AG04449 (cell line): ENCODE results near the gene PCOLCE2.

Experiments used
- CTCF ChIA-PET: fragments of 350-600 bp; formaldehyde crosslinking; extraction: SDS; loops from one replicate; lab custom pipeline; 2021; ENCODE audit warnings: antibody characterized with exemption; lab: Yijun Ruan, JAX
- POLR2A ChIA-PET: fragments of 400-600, 350-600 bp; formaldehyde crosslinking; extraction: SDS; loops from one replicate; lab custom pipeline; 2020; ENCODE audit warnings: antibody characterized with exemption, inconsistent platforms; lab: Yijun Ruan, JAX
- DNase-seq: peaks from one replicate; pipeline ENCODE4 v3.0.0-alpha.2; 2010; ENCODE audit warnings: low read depth, low spot score
- H3K4me3 ChIP-seq: 2 replicates; pipeline ENCODE4 v1.5.1; 2011; ENCODE audit warnings: low read depth, mild to moderate bottlenecking, control low read depth, low read length
- TF ChIP-seq, protein P1 (sequence below): IDR thresholded peaks from one replicate; pipeline ENCODE4 v1.5.1; 2011; ENCODE audit warnings: mild to moderate bottlenecking, moderate library complexity, low read length, control low read depth, inconsistent platforms; ENCODE audit not compliant: insufficient read depth; ENCODE audit errors: missing control alignments

The PCOLCE2 gene

DNA sequence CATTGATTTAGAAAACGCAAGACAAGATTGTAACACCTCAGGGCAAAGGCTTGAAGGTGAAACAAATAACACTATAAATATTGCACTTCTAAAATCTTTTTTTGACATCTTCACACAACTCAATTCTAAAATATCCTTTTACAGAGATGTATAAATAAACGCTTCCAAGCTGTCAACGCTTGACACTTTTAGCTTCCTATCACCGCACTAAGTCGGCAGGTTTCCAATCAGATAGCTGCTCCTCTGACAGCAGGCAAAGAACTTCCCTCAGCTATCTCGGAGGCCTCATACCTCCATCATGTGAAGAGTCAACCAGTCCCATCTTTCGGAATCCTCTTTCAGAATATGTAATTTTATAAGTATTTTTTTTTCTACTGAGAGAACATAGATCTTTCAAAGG lies 71.0 kb downstream of the PCOLCE2 start:
- no peak overlapping the region for H3K4me3 ChIP-seq
- ChIA-PET CTCF (interaction anchor here (1.0 to 5.0 kb wide), 3 partner anchors 11 to 232 kb away, joined by 3 to 70 read pairs (median 4); no protein-coding TSS in a partner anchor), POLR2A (no interaction called here)
- no peak for DNase-seq
- TF ChIP-seq, protein P1, sequence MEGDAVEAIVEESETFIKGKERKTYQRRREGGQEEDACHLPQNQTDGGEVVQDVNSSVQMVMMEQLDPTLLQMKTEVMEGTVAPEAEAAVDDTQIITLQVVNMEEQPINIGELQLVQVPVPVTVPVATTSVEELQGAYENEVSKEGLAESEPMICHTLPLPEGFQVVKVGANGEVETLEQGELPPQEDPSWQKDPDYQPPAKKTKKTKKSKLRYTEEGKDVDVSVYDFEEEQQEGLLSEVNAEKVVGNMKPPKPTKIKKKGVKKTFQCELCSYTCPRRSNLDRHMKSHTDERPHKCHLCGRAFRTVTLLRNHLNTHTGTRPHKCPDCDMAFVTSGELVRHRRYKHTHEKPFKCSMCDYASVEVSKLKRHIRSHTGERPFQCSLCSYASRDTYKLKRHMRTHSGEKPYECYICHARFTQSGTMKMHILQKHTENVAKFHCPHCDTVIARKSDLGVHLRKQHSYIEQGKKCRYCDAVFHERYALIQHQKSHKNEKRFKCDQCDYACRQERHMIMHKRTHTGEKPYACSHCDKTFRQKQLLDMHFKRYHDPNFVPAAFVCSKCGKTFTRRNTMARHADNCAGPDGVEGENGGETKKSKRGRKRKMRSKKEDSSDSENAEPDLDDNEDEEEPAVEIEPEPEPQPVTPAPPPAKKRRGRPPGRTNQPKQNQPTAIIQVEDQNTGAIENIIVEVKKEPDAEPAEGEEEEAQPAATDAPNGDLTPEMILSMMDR, result no peak

DNA sequence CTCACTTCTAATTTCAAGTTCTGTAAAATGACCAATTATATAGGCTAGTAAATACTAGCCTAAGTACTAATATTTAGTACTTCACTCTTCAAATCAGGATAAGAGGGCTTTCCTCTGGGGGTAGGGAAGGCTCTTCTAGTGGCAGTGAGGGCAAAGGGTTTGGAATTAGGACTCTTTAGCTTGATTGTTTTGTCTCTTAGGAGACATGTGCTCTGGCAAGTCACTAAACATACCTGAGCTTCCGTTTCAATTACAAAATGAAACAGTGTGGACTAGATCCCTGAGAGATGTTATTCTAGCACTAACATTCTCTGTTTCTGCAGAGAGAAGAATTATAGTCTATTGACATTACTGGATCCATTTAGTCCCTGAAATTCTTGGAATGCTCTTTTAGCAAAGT lies 71.5 kb downstream of the PCOLCE2 start:
- TF ChIP-seq, protein P1, result no peak
- ChIA-PET POLR2A (no interaction called here), CTCF (interaction anchor here (1.0 to 5.0 kb wide), 3 partner anchors 12 to 232 kb away, joined by 3 to 70 read pairs (median 4); no protein-coding TSS in a partner anchor)
- H3K4me3 ChIP-seq, result no peak overlapping the region
- DNase-seq, result no peak

DNA sequence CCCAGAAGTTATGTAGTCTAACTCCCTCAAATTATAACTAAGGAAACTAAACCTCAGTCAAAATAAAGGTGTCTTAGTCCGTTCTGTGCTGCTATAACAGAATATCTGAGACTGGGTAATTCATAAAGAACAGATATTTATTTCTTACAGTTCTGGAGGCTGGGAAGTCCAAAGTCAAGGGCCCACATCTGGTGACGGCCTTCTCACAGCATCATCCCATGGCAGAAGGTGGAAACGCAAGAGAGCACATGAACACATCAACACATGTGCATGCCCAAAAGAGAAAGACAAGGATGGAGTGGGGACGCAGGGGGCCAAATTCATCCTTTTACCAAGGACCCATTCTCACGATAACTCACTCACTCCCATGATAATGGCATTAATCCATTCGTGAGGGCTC lies 73.1 kb downstream of the PCOLCE2 start:
- no peak for DNase-seq
- TF ChIP-seq, protein P1, result no peak
- ChIA-PET CTCF (interaction anchor here (1.2 to 5.0 kb wide), 2 partner anchors 9 to 13 kb away, joined by 3 to 70 read pairs; no protein-coding TSS in a partner anchor), POLR2A (interaction anchor here (0.6 kb wide), 1 partner anchor 23 kb away, joined by 3 read pairs; no protein-coding TSS in a partner anchor)
- no peak overlapping the region for H3K4me3 ChIP-seq

DNA sequence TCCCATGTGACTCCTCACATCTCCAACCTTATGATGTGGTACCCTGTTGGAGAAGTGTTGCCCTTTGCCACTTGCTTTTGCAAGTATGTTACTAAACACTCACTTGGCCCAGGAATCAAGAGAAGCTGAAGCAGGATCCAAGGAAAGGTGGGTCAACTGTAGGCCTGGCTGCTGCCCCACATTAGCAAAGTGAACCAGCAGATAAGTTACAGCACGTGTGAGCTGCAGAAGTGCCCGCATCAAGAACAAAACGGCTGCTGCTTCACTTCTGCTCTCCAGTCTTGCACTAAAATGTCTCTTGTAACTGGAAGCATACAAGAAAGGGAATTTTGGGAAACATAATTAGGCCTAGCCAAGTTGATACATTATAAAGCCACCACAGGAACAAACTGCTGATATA lies 79.6 kb downstream of the PCOLCE2 start:
- DNase-seq, result no peak
- ChIA-PET CTCF (interaction anchor here (0.8 to 2.1 kb wide), 4 partner anchors 20 to 222 kb away, joined by 3 to 11 read pairs (median 3); no protein-coding TSS in a partner anchor), POLR2A (no interaction called here)
- no peak overlapping the region for H3K4me3 ChIP-seq
- TF ChIP-seq, protein P1, result no peak

DNA sequence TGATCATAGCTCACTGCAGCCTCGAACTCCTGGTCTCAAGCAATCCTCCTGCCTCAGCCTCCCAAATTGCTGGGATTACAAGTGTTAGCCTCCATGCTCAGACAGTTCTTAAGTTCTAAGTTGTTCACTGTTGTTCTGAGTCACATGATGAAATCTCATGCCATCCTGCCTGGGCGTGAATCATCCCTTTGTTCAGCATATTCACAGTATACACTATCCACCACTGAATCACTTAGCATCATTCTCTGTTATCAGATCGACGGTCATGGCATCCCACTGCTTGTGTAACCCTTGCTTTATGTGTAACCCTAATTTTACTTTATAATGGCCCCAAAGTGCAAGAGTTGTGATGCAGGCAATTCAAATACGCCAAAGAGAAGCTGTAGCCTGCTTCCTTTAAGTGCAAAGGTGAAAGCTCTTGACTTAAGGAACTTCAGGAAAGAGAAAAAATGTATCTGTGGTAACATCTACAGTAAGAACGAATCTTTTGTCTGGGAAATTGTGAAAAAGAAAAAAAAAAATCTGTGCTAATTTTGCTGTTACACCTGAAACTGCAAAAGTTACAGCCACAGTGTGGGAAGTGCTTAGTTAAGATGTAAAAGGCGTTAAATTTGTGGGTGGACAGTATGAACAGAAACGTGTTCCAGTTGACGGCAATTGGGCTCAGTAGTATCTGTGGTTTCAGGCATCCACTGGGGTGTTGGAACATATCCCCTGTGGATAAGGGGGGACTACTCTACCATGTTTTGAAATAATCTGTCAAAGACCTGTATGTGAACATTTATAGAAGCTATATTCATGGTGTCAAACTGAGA lies 80.6 kb downstream of the PCOLCE2 start:
- no peak overlapping the region for H3K4me3 ChIP-seq
- DNase-seq, result peak; percentile 5
- ChIA-PET POLR2A (no interaction called here), CTCF (interaction anchor here (0.8 to 2.1 kb wide), 4 partner anchors 21 to 221 kb away, joined by 3 to 11 read pairs (median 3); no protein-coding TSS in a partner anchor)
- TF ChIP-seq, protein P1, result no peak

DNA sequence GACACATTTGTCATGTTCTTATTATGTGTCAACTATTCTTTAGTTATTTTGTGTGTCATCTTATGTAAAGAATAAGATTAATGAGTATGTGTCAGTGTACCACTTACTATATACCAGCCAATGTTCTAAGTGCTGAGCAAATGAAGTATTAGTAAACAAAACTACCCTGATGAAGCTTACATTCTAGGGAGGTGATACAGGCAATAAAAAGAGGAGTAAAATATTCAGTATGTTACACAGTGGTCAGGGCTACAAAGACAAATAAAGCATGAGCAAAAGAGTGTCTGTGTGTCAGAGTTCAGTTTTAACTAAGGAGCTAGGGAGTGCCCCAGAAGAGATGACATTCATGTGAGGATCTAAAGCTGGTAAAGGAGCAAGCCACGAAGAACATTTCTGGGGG lies 86.0 kb downstream of the PCOLCE2 start:
- no peak for DNase-seq
- ChIA-PET CTCF (no interaction called here), POLR2A (no interaction called here)
- TF ChIP-seq, protein P1, result no peak
- no peak overlapping the region for H3K4me3 ChIP-seq
